Astrocyte (in vitro differentiated cells and primary cell): ENCODE measurements around the gene TAF11L12. TPM values are rescaled to one million over a fixed set of nuclear protein-coding genes. Genes with fewer than 3 reads are reported as not detected.
"Not testable (repeated sequence)": the region's sequence is repeated elsewhere in the genome, so short reads cannot be mapped to it uniquely, and the experiment has no call there.

Source experiments
- DNase-seq: peaks from one replicate; pipeline ENCODE4 v3.0.0-alpha.2; 2010; ENCODE audit warnings: low read depth
- FAIRE-seq: peaks from 2 replicates; lab custom pipeline; 2011; peaks lifted over from hg19 to GRCh38; lab: Jason Lieb, UNC
- H2AFZ ChIP-seq: 2 replicates; pipeline ENCODE4 v1.6.0; 2012; ENCODE audit warnings: low read depth, low read length, inconsistent platforms
- H3K27ac ChIP-seq: 2 replicates; pipeline ENCODE4 v1.5.1; 2011; ENCODE audit warnings: low read depth, low read length, inconsistent platforms
- H3K27me3 ChIP-seq: 2 replicates; pipeline ENCODE4 v1.6.0; 2011; ENCODE audit warnings: low read length, inconsistent platforms; ENCODE audit not compliant: insufficient read depth
- H3K36me3 ChIP-seq: 2 replicates; pipeline ENCODE4 v1.5.1; 2011; ENCODE audit warnings: low read length, inconsistent platforms; ENCODE audit not compliant: insufficient read depth
- H3K4me1 ChIP-seq: 2 replicates; pipeline ENCODE4 v1.5.1; 2011; ENCODE audit warnings: low read length, inconsistent platforms; ENCODE audit not compliant: insufficient read depth
- H3K4me2 ChIP-seq: 2 replicates; pipeline ENCODE4 v1.6.0; 2012; ENCODE audit warnings: low read length, inconsistent platforms
- H3K4me3 ChIP-seq: 2 replicates; pipeline ENCODE4 v1.5.1; 2011; ENCODE audit warnings: low read depth, mild to moderate bottlenecking, low read length, inconsistent platforms; ENCODE audit not compliant: insufficient read depth
- H3K79me2 ChIP-seq: 2 replicates; pipeline ENCODE4 v1.6.0; 2012; ENCODE audit warnings: mild to moderate bottlenecking, low read length, inconsistent platforms; ENCODE audit not compliant: insufficient read depth
- H3K9ac ChIP-seq: 2 replicates; pipeline ENCODE4 v1.6.0; 2012; ENCODE audit warnings: mild to moderate bottlenecking, low read length, inconsistent platforms
- H3K9me3 ChIP-seq: 2 replicates; pipeline ENCODE4 v1.5.1; 2012; ENCODE audit warnings: low read depth, mild to moderate bottlenecking, low read length, inconsistent platforms; ENCODE audit not compliant: insufficient read depth
- H4K20me1 ChIP-seq: 2 replicates; pipeline ENCODE4 v1.6.0; 2012; ENCODE audit warnings: low read length, inconsistent platforms; ENCODE audit not compliant: insufficient read depth
- H3K27ac Mint-ChIP-seq: one replicate; pipeline ENCODE4 v1.8.0; 2021; ENCODE audit warnings: mild to moderate bottlenecking, mixed read lengths; ENCODE audit not compliant: unreplicated experiment
- H3K27me3 Mint-ChIP-seq: one replicate; pipeline ENCODE4 v1.8.0; 2021; ENCODE audit warnings: low read depth, mixed read lengths; ENCODE audit not compliant: unreplicated experiment
- H3K36me3 Mint-ChIP-seq: one replicate; pipeline ENCODE4 v1.8.0; 2021; ENCODE audit warnings: low read depth, mixed read lengths; ENCODE audit not compliant: unreplicated experiment
- H3K4me1 Mint-ChIP-seq: one replicate; pipeline ENCODE4 v1.8.0; 2021; ENCODE audit warnings: low read depth, mixed read lengths; ENCODE audit not compliant: unreplicated experiment
- H3K4me3 Mint-ChIP-seq: one replicate; pipeline ENCODE4 v1.8.0; 2021; ENCODE audit warnings: mild to moderate bottlenecking, moderate library complexity, mixed read lengths; ENCODE audit not compliant: unreplicated experiment
- H3K9me3 Mint-ChIP-seq: one replicate; pipeline ENCODE4 v1.8.0; 2021; ENCODE audit warnings: mild to moderate bottlenecking, mixed read lengths; ENCODE audit not compliant: unreplicated experiment
- CTCF ChIP-seq: IDR thresholded peaks from 2 replicates; pipeline ENCODE4 v1.5.1; 2011; ENCODE audit warnings: low read depth, mild to moderate bottlenecking, inconsistent platforms, low read length, moderate library complexity; ENCODE audit not compliant: insufficient read depth
- EZH2 ChIP-seq: IDR thresholded peaks from 2 replicates; pipeline ENCODE4 v1.6.1; 2012; ENCODE audit warnings: mild to moderate bottlenecking, low read length, inconsistent platforms; ENCODE audit not compliant: insufficient read depth
- total RNA-seq: library from RNA; stranded (reverse); gene quantifications from 2 replicates; pipeline ENCODE4 v1.2.1, GENCODE V29; 2021

Gene TAF11L12
- total RNA-seq, 1 donor from 2014 or later = 0.34 TPM

DNA sequence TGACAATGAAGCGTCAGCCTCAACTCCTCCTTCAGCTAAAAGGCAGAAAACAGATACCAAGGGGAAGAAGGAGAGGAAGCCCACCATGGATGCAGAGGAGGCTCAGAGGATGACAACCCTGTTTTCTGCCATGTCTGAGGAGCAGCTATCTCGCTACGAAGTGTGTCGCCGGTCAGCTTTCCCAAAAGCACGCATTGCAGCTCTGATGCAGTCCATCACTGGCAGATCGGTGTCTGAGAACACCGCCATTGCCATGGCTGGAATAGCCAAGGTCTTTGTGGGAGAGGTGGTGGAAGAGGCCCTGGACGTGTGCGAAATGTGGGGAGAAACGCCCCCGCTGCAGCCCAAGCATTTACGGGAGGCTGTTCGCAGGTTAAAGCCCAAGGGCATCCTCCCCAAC lies 5.2 kb upstream of the TAF11L12 start:
- Histone ChIP-seq H3K4me2 (no peak overlapping the region), H3K27me3 (no peaks in the 10 kb centered on the region), H4K20me1 (no peaks in the 10 kb centered on the region), H2AFZ (no peak overlapping the region), H3K9me3 (no peaks in the 10 kb centered on the region), H3K4me1 (no peaks in the 10 kb centered on the region), H3K9ac (no peak overlapping the region), H3K27ac (no peak overlapping the region), H3K4me3 (no peak overlapping the region), H3K36me3 (no peaks in the 10 kb centered on the region), H3K79me2 (no peaks in the 10 kb centered on the region)
- H3K27me3 Mint-ChIP-seq = no peaks in the 10 kb centered on the region
- H3K4me3 Mint-ChIP-seq = no peak overlapping the region
- DNase-seq (no peak), FAIRE-seq (no peak)
- H3K9me3 Mint-ChIP-seq = no peaks in the 10 kb centered on the region
- H3K4me1 Mint-ChIP-seq = no peaks in the 10 kb centered on the region
- no peak overlapping the region for H3K27ac Mint-ChIP-seq
- TF ChIP-seq EZH2 = no peak
- TF ChIP-seq CTCF = no peak
- no peaks in the 10 kb centered on the region for H3K36me3 Mint-ChIP-seq

DNA sequence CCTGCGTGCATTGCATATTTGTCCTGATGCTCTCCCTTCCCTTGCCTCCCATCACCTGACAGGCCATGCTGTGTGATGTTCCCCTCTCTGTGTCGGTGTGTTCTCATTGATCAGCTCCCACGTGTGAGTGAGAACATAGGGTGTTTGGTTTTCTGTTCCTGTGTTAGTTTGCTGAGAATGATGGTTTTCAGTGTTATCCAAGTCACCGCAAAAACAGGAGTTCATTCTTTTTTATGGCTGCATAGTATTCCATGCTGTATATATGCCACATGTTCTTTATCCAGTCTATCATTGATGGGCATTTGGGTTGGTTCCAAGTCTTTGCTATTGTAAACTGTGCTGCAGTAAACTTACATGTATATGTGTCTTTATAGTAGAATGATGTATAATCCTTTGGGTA lies 2.7 kb upstream of the TAF11L12 start:
- H3K4me3 ChIP-seq, H3K36me3 Mint-ChIP-seq, H3K27me3 ChIP-seq, H3K36me3 ChIP-seq, H3K9me3 ChIP-seq, H3K27me3 Mint-ChIP-seq, H3K27ac Mint-ChIP-seq, H3K4me1 ChIP-seq, H3K9me3 Mint-ChIP-seq, H3K9ac ChIP-seq, FAIRE-seq, H3K4me1 Mint-ChIP-seq, H3K79me2 ChIP-seq, H2AFZ ChIP-seq, H3K4me2 ChIP-seq, H3K4me3 Mint-ChIP-seq, DNase-seq, H4K20me1 ChIP-seq, H3K27ac ChIP-seq: not testable (repeated sequence)

GRCh38 chr5:17614872-17615605 lies 4.8 kb downstream of the TAF11L12 start:
- Mint-ChIP-seq H3K4me3 (no peak overlapping the region), H3K9me3 (no peaks in the 10 kb centered on the region), H3K36me3 (no peaks in the 10 kb centered on the region), H3K27me3 (peaks cover 5% of the 10 kb centered on the region), H3K4me1 (no peaks in the 10 kb centered on the region), H3K27ac (no peak overlapping the region)
- H3K9ac ChIP-seq = no peak overlapping the region
- H2AFZ ChIP-seq = no peak overlapping the region
- DNase-seq (no peak), FAIRE-seq (no peak)
- TF ChIP-seq EZH2 (no peak), CTCF (no peak)
- no peak overlapping the region for H3K27ac ChIP-seq
- H3K79me2 ChIP-seq = no peaks in the 10 kb centered on the region
- H3K27me3 ChIP-seq = no peaks in the 10 kb centered on the region
- H3K4me1 ChIP-seq = no peaks in the 10 kb centered on the region
- H3K36me3 ChIP-seq = no peaks in the 10 kb centered on the region
- H3K9me3 ChIP-seq = no peaks in the 10 kb centered on the region
- H3K4me2 ChIP-seq = no peak overlapping the region
- no peak overlapping the region for H3K4me3 ChIP-seq
- H4K20me1 ChIP-seq = no peaks in the 10 kb centered on the region
